CD8-positive, alpha-beta memory T cell (primary cell): Measurements from ENCODE around the gene ACCS. TPM values are rescaled to one million over a fixed set of nuclear protein-coding genes. Genes with fewer than 3 reads are reported as not detected.
A peak's percentile ranks its signal among the peaks of the same experiment; 100 is the strongest.

Source experiments
- CTCF ChIA-PET: fragments of 350-600 bp; sonication (Branson Sonifier 250); formaldehyde crosslinking; loops from one replicate; lab custom pipeline; 2021; ENCODE audit warnings: antibody characterized with exemption; lab: Charles Lee
- POLR2A ChIA-PET: fragments of 350-600 bp; sonication (Branson Sonifier 250); formaldehyde crosslinking; loops from one replicate; lab custom pipeline; 2021; ENCODE audit warnings: antibody characterized with exemption; lab: Charles Lee
- DNase-seq, 5 donors: peaks; one replicate each; pipeline versions ENCODE4 v3.0.0 to v3.0.0-alpha.2; 2020 to 2022; ENCODE audit warnings: mixed read lengths in 1 of 5
- H3K27ac ChIP-seq: one replicate; pipeline ENCODE4 v1.7.0; 2013; ENCODE audit warnings: low read depth, mild to moderate bottlenecking, low read length, moderate library complexity
- H3K27me3 ChIP-seq: 2 replicates; pipeline ENCODE4 v1.7.0; 2013; ENCODE audit warnings: low read length, mild to moderate bottlenecking; ENCODE audit not compliant: insufficient read depth, poor library complexity, severe bottlenecking
- H3K36me3 ChIP-seq: 2 replicates; pipeline ENCODE4 v1.7.0; 2013; ENCODE audit warnings: mild to moderate bottlenecking, low read length, moderate library complexity; ENCODE audit not compliant: insufficient read depth
- H3K4me1 ChIP-seq: 2 replicates; pipeline ENCODE4 v1.7.0; 2013; ENCODE audit warnings: mild to moderate bottlenecking, low read length, moderate library complexity; ENCODE audit not compliant: insufficient read depth
- H3K4me3 ChIP-seq: 2 replicates; pipeline ENCODE4 v1.7.0; 2013; ENCODE audit warnings: mild to moderate bottlenecking, low read length
- H3K9me3 ChIP-seq: 2 replicates; pipeline ENCODE4 v1.7.0; 2013; ENCODE audit warnings: mild to moderate bottlenecking, low read length
- H3K27ac Mint-ChIP-seq, 8 donors: one replicate each; pipeline ENCODE4 v1.8.0; 2020 to 2021; ENCODE audit warnings: mixed read lengths in 8 of 8, mild to moderate bottlenecking in 6 of 8, inconsistent platforms in 3 of 8, moderate library complexity in 3 of 8
- H3K27me3 Mint-ChIP-seq, 2 donors: one replicate each; pipeline ENCODE4 v1.8.0; 2020 to 2021; ENCODE audit warnings: mixed read lengths in 2 of 2, mild to moderate bottlenecking in 1 of 2, moderate library complexity in 1 of 2
- H3K36me3 Mint-ChIP-seq, 3 donors: one replicate each; pipeline ENCODE4 v1.8.0; 2020 to 2021; ENCODE audit warnings: mixed read lengths in 3 of 3, inconsistent platforms in 1 of 3, mild to moderate bottlenecking in 1 of 3
- H3K4me1 Mint-ChIP-seq, 3 donors: one replicate each; pipeline ENCODE4 v1.8.0; 2020 to 2021; ENCODE audit warnings: mixed read lengths in 3 of 3, inconsistent platforms in 1 of 3, mild to moderate bottlenecking in 1 of 3
- H3K4me3 Mint-ChIP-seq, 7 donors: one replicate each; pipeline ENCODE4 v1.8.0; 2020 to 2021; ENCODE audit warnings: mixed read lengths in 7 of 7, mild to moderate bottlenecking in 6 of 7, moderate library complexity in 4 of 7, inconsistent platforms in 2 of 7
- H3K9me3 Mint-ChIP-seq, 5 donors: one replicate each; pipeline ENCODE4 v1.8.0; 2020 to 2022; ENCODE audit warnings: mixed read lengths in 5 of 5, mild to moderate bottlenecking in 3 of 5, moderate library complexity in 2 of 5, inconsistent platforms in 1 of 5
- polyA plus RNA-seq: library from polyadenylated mRNA; unstranded; fragments of 300-500 nt; fragmentation: Illumina TruSeq; gene quantifications from one replicate; pipeline ENCODE4 v1.2.3, GENCODE V29; 2021
- total RNA-seq, 2 experiments: library from RNA; stranded (reverse); gene quantifications; one replicate each; pipeline ENCODE4 v1.2.3, GENCODE V29; 2021

ACCS gene
- total and polyA plus RNA-seq, 3 experiments from 2014 or later = 0.60 to 3.3 (median 2.7) TPM

- peaks cover 14 to 88% (median 45%) of the 10 kb centered on the region in 3 donors for H3K36me3 Mint-ChIP-seq
- H3K27me3 Mint-ChIP-seq = no peaks in the 10 kb centered on the region
- H3K9me3 Mint-ChIP-seq = no peaks in the 10 kb centered on the region
- H3K4me1 Mint-ChIP-seq = peaks cover 8 to 11% (median 8%) of the 10 kb centered on the region in 3 donors
- POLR2A ChIA-PET = no interaction called here
- CTCF ChIA-PET = interaction anchor here (1.4 kb wide), 1 partner anchor 9 kb away, joined by 4 read pairs; no protein-coding TSS in a partner anchor
- Histone ChIP-seq H3K4me3 (no peak overlapping the region), H3K27ac (no peak overlapping the region), H3K27me3 (no peaks in the 10 kb centered on the region), H3K4me1 (peaks cover 4% of the 10 kb centered on the region), H3K9me3 (no peaks in the 10 kb centered on the region), H3K36me3 (peaks cover 14% of the 10 kb centered on the region)
- H3K27ac Mint-ChIP-seq = no peak overlapping the region
- H3K4me3 Mint-ChIP-seq = no peak overlapping the region
- no peak for DNase-seq
Measured at GRCh38 chr11:44112091-44112821, 46.2 kb downstream of the ACCS start.

GRCh38 chr11:44113018-44113417, 46.9 kb downstream of the ACCS start:
- peak overlapping the region in 1 of 8 donors; percentile 24 for H3K27ac Mint-ChIP-seq
- Histone ChIP-seq H3K36me3 (peaks cover 14% of the 10 kb centered on the region), H3K9me3 (no peaks in the 10 kb centered on the region), H3K27me3 (no peaks in the 10 kb centered on the region), H3K4me3 (no peak overlapping the region), H3K27ac (no peak overlapping the region), H3K4me1 (peaks cover 4% of the 10 kb centered on the region)
- peaks cover 14 to 86% (median 39%) of the 10 kb centered on the region in 3 donors for H3K36me3 Mint-ChIP-seq
- H3K4me3 Mint-ChIP-seq = no peak overlapping the region
- H3K9me3 Mint-ChIP-seq = no peaks in the 10 kb centered on the region
- ChIA-PET CTCF (interaction anchor here (1.4 kb wide), 1 partner anchor 9 kb away, joined by 4 read pairs; no protein-coding TSS in a partner anchor), POLR2A (no interaction called here)
- no peak for DNase-seq
- peaks cover 8 to 11% (median 8%) of the 10 kb centered on the region in 3 donors for H3K4me1 Mint-ChIP-seq
- no peaks in the 10 kb centered on the region for H3K27me3 Mint-ChIP-seq

- H3K36me3 Mint-ChIP-seq = peaks cover 14 to 87% (median 38%) of the 10 kb centered on the region in 3 donors
- Histone ChIP-seq H3K27me3 (no peaks in the 10 kb centered on the region), H3K36me3 (peaks cover 14% of the 10 kb centered on the region), H3K27ac (no peak overlapping the region), H3K9me3 (no peaks in the 10 kb centered on the region), H3K4me1 (peaks cover 4% of the 10 kb centered on the region), H3K4me3 (no peak overlapping the region)
- no peaks in the 10 kb centered on the region for H3K9me3 Mint-ChIP-seq
- no peak for DNase-seq
- POLR2A ChIA-PET = no interaction called here
- H3K27me3 Mint-ChIP-seq = no peaks in the 10 kb centered on the region
- H3K27ac Mint-ChIP-seq = peak overlapping the region in 1 of 8 donors; percentile 24
- CTCF ChIA-PET = interaction anchor here (1.4 kb wide), 1 partner anchor 10 kb away, joined by 4 read pairs; no protein-coding TSS in a partner anchor
- H3K4me1 Mint-ChIP-seq = peaks cover 8 to 11% (median 8%) of the 10 kb centered on the region in 3 donors
- H3K4me3 Mint-ChIP-seq = no peak overlapping the region
Measured at GRCh38 chr11:44113572-44113971, 47.5 kb downstream of the ACCS start.

GRCh38 chr11:44116234-44116830, 50.3 kb downstream of the ACCS start:
- ChIA-PET CTCF (interaction anchor here (1.4 to 1.6 kb wide), 2 partner anchors 10 to 12 kb away, joined by 3 to 6 read pairs; no protein-coding TSS in a partner anchor), POLR2A (no interaction called here)
- Histone ChIP-seq H3K4me3 (no peak overlapping the region), H3K27ac (no peak overlapping the region), H3K9me3 (no peaks in the 10 kb centered on the region), H3K36me3 (peaks cover 13% of the 10 kb centered on the region), H3K27me3 (no peaks in the 10 kb centered on the region), H3K4me1 (no peaks in the 10 kb centered on the region)
- Mint-ChIP-seq H3K27ac (no peak overlapping the region), H3K4me1 (no peaks in the 10 kb centered on the region), H3K27me3 (no peaks in the 10 kb centered on the region), H3K9me3 (no peaks in the 10 kb centered on the region), H3K36me3 (peaks cover 14 to 92% (median 35%) of the 10 kb centered on the region in 3 donors), H3K4me3 (no peak overlapping the region)
- no peak for DNase-seq

GRCh38 chr11:44120169-44120568, 54.1 kb downstream of the ACCS start:
- Mint-ChIP-seq H3K4me1 (peaks cover 0 to 5% (median 0%) of the 10 kb centered on the region in 3 donors), H3K4me3 (no peak overlapping the region), H3K27ac (no peak overlapping the region), H3K9me3 (no peaks in the 10 kb centered on the region), H3K27me3 (no peaks in the 10 kb centered on the region), H3K36me3 (peaks cover 8 to 88% (median 26%) of the 10 kb centered on the region in 3 donors)
- Histone ChIP-seq H3K36me3 (peaks cover 5% of the 10 kb centered on the region), H3K4me3 (no peak overlapping the region), H3K4me1 (no peaks in the 10 kb centered on the region), H3K27me3 (no peaks in the 10 kb centered on the region), H3K9me3 (no peaks in the 10 kb centered on the region), H3K27ac (no peak overlapping the region)
- ChIA-PET CTCF (interaction anchor here (1.1 kb wide), 1 partner anchor 25 kb away, joined by 3 read pairs; the partner anchor contains the start of gene EXT2), POLR2A (no interaction called here)
- no peak for DNase-seq

GRCh38 chr11:44125598-44125997, 59.5 kb downstream of the ACCS start:
- Mint-ChIP-seq H3K27ac (no peak overlapping the region), H3K27me3 (peaks cover 0 to 1% of the 10 kb centered on the region in 2 donors), H3K4me1 (peaks cover 0 to 5% (median 0%) of the 10 kb centered on the region in 3 donors), H3K4me3 (no peak overlapping the region), H3K36me3 (peaks cover 15 to 95% (median 50%) of the 10 kb centered on the region in 3 donors), H3K9me3 (no peaks in the 10 kb centered on the region)
- H3K4me3 ChIP-seq = no peak overlapping the region
- H3K9me3 ChIP-seq = no peaks in the 10 kb centered on the region
- H3K4me1 ChIP-seq = no peaks in the 10 kb centered on the region
- no peak overlapping the region for H3K27ac ChIP-seq
- peaks cover 41% of the 10 kb centered on the region for H3K36me3 ChIP-seq
- DNase-seq = no peak
- no peaks in the 10 kb centered on the region for H3K27me3 ChIP-seq
- POLR2A ChIA-PET = no interaction called here
- CTCF ChIA-PET = interaction anchor here (0.9 to 1.4 kb wide), 3 partner anchors 9 to 32 kb away, joined by 3 to 4 read pairs (median 3); no protein-coding TSS in a partner anchor

GRCh38 chr11:44126304-44126703, 60.2 kb downstream of the ACCS start:
- Mint-ChIP-seq H3K4me1 (peaks cover 0 to 5% (median 0%) of the 10 kb centered on the region in 3 donors), H3K9me3 (no peaks in the 10 kb centered on the region), H3K4me3 (no peak overlapping the region), H3K27me3 (peaks cover 0 to 1% of the 10 kb centered on the region in 2 donors), H3K27ac (no peak overlapping the region), H3K36me3 (peaks cover 16 to 95% (median 53%) of the 10 kb centered on the region in 3 donors)
- POLR2A ChIA-PET = no interaction called here
- H3K4me3 ChIP-seq = no peak overlapping the region
- no peak overlapping the region for H3K27ac ChIP-seq
- no peak for DNase-seq
- H3K27me3 ChIP-seq = no peaks in the 10 kb centered on the region
- CTCF ChIA-PET = interaction anchor here (0.9 to 1.4 kb wide), 2 partner anchors 10 to 33 kb away, joined by 3 to 4 read pairs; no protein-coding TSS in a partner anchor
- no peaks in the 10 kb centered on the region for H3K9me3 ChIP-seq
- peaks cover 43% of the 10 kb centered on the region for H3K36me3 ChIP-seq
- H3K4me1 ChIP-seq = no peaks in the 10 kb centered on the region
